Gastroesophageal sphincter (tissue), 4 donors: ENCODE results near the gene SNX11. TPM values are rescaled to one million over a fixed set of nuclear protein-coding genes. Genes with fewer than 3 reads are reported as not detected.

Source experiments
- ATAC-seq: fragments of 150-250 bp; one replicate; pipeline ENCODE4 v1.9.1; 2016; ENCODE audit warnings: mild to moderate bottlenecking, moderate library complexity
- H3K27ac ChIP-seq, 4 donors: fragments of 200-600 bp; sonication (generic) in 3 of 4; 1 replicate in 3 of 4; 2 replicates in 1 of 4; pipeline ENCODE4 v1.5.1; 2016 to 2019
- H3K27me3 ChIP-seq: fragments of 200-600 bp; sonication (generic); one replicate; pipeline ENCODE4 v1.5.1; 2019
- H3K36me3 ChIP-seq, 2 donors: fragments of 200-600 bp; sonication (generic); one replicate each; pipeline ENCODE4 v1.5.1; 2019; ENCODE audit warnings: control low read depth in 1 of 2
- H3K4me1 ChIP-seq, 3 donors: fragments of 200-600 bp; sonication (generic); 1 replicate in 2 of 3; 2 replicates in 1 of 3; pipeline ENCODE4 v1.5.1; 2016 to 2019; ENCODE audit warnings: control low read depth in 2 of 3
- H3K4me3 ChIP-seq, 2 donors: fragments of 200-600 bp; sonication (generic); one replicate each; pipeline ENCODE4 v1.5.1; 2019; ENCODE audit warnings: mild to moderate bottlenecking in 1 of 2, moderate library complexity in 1 of 2
- H3K9me3 ChIP-seq, 3 donors: fragments of 200-600 bp; sonication (generic); one replicate each; pipeline ENCODE4 v1.5.1; 2017 to 2019; ENCODE audit warnings: control low read depth in 2 of 3
- CTCF ChIP-seq, 4 experiments: fragments of 200-600 bp in 2 of 4; fragments of 450-650 bp in 2 of 4; sonication (generic) in 1 of 4; IDR thresholded peaks; one replicate each; pipeline ENCODE4 v1.5.1; 2017 to 2019; ENCODE audit warnings: antibody characterized with exemption in 4 of 4, mild to moderate bottlenecking in 2 of 4, moderate library complexity in 2 of 4
- EP300 ChIP-seq: sonication (generic); formaldehyde crosslinking; IDR thresholded peaks from one replicate; pipeline ENCODE4 v1.6.1; 2017; ENCODE audit warnings: antibody characterized with exemption, mild to moderate bottlenecking
- POLR2A ChIP-seq, 2 donors: fragments of 450-650 bp; IDR thresholded peaks; one replicate each; pipeline ENCODE4 v1.6.1; 2017; ENCODE audit warnings: antibody characterized with exemption in 2 of 2, mild to moderate bottlenecking in 2 of 2, moderate library complexity in 1 of 2
- POLR2AphosphoS5 ChIP-seq: sonication (generic); formaldehyde crosslinking; IDR thresholded peaks from one replicate; pipeline ENCODE4 v1.6.1; 2017; ENCODE audit warnings: antibody characterized with exemption
- WGBS, 2 donors: methylation state at CpG; one replicate each; pipeline ENCODE4 v1.1.5; 2018; ENCODE audit warnings: low coverage in 1 of 2; 5-methylcytosine and 5-hydroxymethylcytosine counted together
- total RNA-seq, 4 donors: library from RNA; depleted of rRNA; stranded (reverse); fragments of >200 nt; gene quantifications; one replicate each; pipeline ENCODE4 v1.1.0, GENCODE V29; 2016

SNX11 gene
- total RNA-seq, 4 donors from 2014 or later: 12.4 to 20.5 (median 16.8) TPM

- Histone ChIP-seq H3K27me3 (no peaks in the 10 kb centered on the region), H3K27ac (no peak overlapping the region), H3K4me3 (no peak overlapping the region), H3K4me1 (peaks cover 0 to 37% (median 10%) of the 10 kb centered on the region in 3 donors), H3K36me3 (peaks cover 0 to 41% of the 10 kb centered on the region in 2 donors), H3K9me3 (no peaks in the 10 kb centered on the region)
- TF ChIP-seq POLR2AphosphoS5 (no peak), CTCF (IDR thresholded peaks at IDR 0.05) (no peak), EP300 (no peak), POLR2A (IDR thresholded peaks at IDR 0.05) (no peak)
- 71 to 84% methylated on average over 8 to 9 of the region's 9 CpGs for WGBS, 2 donors
- no peak for ATAC-seq
Measured at GRCh38 chr17:48110761-48111160, 3.2 kb downstream of the SNX11 start.

GRCh38 chr17:48111937-48112241, 4.3 kb downstream of the SNX11 start:
- TF ChIP-seq CTCF (IDR thresholded peaks at IDR 0.05): no peak
- no peak for TF ChIP-seq POLR2AphosphoS5
- TF ChIP-seq EP300: no peak
- no peak for TF ChIP-seq POLR2A (IDR thresholded peaks at IDR 0.05)
- 65% methylated on average over 2 of the region's 2 CpGs; no CpG with 5 or more reads in 1 of the 2 donors for WGBS, 2 donors
- no peak overlapping the region for H3K4me3 ChIP-seq

DNA sequence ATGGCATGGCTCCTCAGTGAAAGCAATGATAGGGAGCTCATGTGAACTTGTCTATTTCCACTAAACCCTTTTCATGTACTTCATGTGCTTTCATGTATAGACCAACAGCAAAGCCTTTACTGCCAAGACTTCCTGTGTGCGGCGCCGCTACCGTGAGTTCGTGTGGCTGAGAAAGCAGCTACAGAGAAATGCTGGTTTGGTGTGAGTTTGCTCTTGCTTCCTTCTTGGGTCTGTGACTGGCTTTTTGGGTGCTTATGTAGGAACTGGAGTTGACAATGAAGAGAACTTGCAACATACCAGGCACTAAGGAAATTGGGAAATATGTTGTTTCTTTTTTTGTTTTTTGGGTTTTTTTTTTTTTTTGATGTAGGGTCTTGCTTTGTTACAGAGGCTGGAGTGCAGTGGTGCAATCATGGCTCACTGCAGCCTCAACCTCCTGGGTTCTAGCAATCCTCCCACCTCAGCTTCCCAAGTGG, 5.7 kb downstream of the SNX11 start:
- 91 to 100% methylated on average over 3 to 5 of the region's 5 CpGs for WGBS, 2 donors
- H3K4me1 ChIP-seq: peaks cover 0 to 27% (median 10%) of the 10 kb centered on the region in 3 donors
- no peak overlapping the region for H3K27ac ChIP-seq
- no peaks in the 10 kb centered on the region for H3K9me3 ChIP-seq
- no peak overlapping the region for H3K4me3 ChIP-seq
- no peak for ATAC-seq
- H3K27me3 ChIP-seq: no peaks in the 10 kb centered on the region
- TF ChIP-seq EP300: no peak
- TF ChIP-seq POLR2AphosphoS5: no peak
- TF ChIP-seq CTCF (IDR thresholded peaks at IDR 0.05): no peak
- peak in 1 of 2 donors; percentile 11 for TF ChIP-seq POLR2A (IDR thresholded peaks at IDR 0.05)
- peaks cover 0 to 66% of the 10 kb centered on the region in 2 donors for H3K36me3 ChIP-seq

More at GRCh38 chr17:48111937-48112241, 4.3 kb downstream of the SNX11 start:
- Histone ChIP-seq H3K36me3 (peaks cover 0 to 53% of the 10 kb centered on the region in 2 donors), H3K27ac (no peak overlapping the region), H3K27me3 (no peaks in the 10 kb centered on the region), H3K4me1 (peaks cover 0 to 31% (median 10%) of the 10 kb centered on the region in 3 donors), H3K9me3 (no peaks in the 10 kb centered on the region)
- ATAC-seq: no peak

DNA sequence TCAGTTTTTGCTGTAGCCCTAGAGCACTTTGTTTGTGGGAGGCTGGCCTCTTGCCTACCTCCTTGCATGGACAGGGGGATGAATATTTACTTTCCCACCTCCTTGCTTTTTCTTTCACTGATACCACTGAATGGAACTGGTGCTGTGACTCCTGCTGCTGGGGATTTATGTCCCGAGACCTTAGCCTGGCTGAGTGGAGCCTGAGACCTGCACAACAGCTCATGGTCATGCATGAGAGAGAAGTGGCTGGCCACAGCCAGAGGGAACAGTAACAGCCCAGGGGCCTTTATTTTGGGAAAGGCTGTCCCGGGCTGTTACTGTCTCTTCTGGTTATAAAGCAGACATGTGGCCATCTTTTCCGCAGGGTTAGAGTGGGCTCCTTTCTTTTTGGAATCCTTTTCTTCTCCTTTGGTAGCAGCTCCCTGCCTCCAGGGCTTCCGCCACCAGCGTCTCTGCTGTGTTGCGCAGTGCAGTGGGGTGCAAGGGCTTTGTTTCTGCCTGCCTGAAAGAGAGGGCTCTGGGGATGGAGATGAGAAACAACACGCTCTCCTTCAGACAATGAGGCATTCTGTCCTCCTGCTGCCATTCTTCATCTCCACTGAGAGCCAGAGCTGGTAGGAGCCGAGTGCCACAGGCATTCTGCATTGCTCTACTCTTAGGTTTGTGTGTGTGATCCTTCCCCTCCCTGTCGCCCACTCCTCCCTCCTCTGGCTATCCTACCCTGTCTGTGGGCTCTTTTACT, 14.5 kb downstream of the SNX11 start:
- no peak for ATAC-seq
- Histone ChIP-seq H3K4me3 (no peak overlapping the region), H3K9me3 (no peaks in the 10 kb centered on the region), H3K27ac (no peak overlapping the region), H3K4me1 (no peaks in the 10 kb centered on the region), H3K36me3 (peaks cover 3 to 99% of the 10 kb centered on the region in 2 donors), H3K27me3 (no peaks in the 10 kb centered on the region)
- WGBS, 2 donors: 80 to 82% methylated on average over 3 to 5 of the region's 9 CpGs
- TF ChIP-seq CTCF (IDR thresholded peaks at IDR 0.05): no peak
- no peak for TF ChIP-seq EP300
- TF ChIP-seq POLR2AphosphoS5: no peak
- no peak for TF ChIP-seq POLR2A (IDR thresholded peaks at IDR 0.05)

- H3K36me3 ChIP-seq: peaks cover 3 to 98% of the 10 kb centered on the region in 2 donors
- 76% methylated on average over 3 of the region's 3 CpGs; no CpG with 5 or more reads in 1 of the 2 donors for WGBS, 2 donors
Measured at GRCh38 chr17:48122665-48123045, 15.1 kb downstream of the SNX11 start.

More at GRCh38 chr17:48122665-48123045, 15.1 kb downstream of the SNX11 start:
- Histone ChIP-seq H3K4me3 (no peak overlapping the region), H3K9me3 (no peaks in the 10 kb centered on the region), H3K27ac (no peak overlapping the region), H3K4me1 (no peaks in the 10 kb centered on the region), H3K27me3 (no peaks in the 10 kb centered on the region)
- TF ChIP-seq EP300 (no peak), POLR2AphosphoS5 (no peak), CTCF (IDR thresholded peaks at IDR 0.05) (no peak), POLR2A (IDR thresholded peaks at IDR 0.05) (no peak)
- no peak for ATAC-seq
